HepG2 (cell line): ENCODE results near the gene TIMM17B. TPM values are rescaled to one million over a fixed set of nuclear protein-coding genes. Genes with fewer than 3 reads are reported as not detected.

Source experiments
- ATAC-seq: fragments of 200-7000 bp; cut with Tn5 transposase; 3 replicates; pipeline ENCODE4 v1.9.1; 2020; ENCODE audit warnings: mild to moderate bottlenecking, moderate library complexity
- BruUV-seq: library from RNA; stranded (reverse); fragments of 400-500 nt; replicated peaks from 2 replicates; lab custom pipeline; 2021; lab: Mats Ljungman, UMichigan
- CTCF ChIA-PET: fragments of 300-600 bp; formaldehyde crosslinking; extraction: SDS; loops from one replicate; lab custom pipeline; 2021; ENCODE audit warnings: low total read pairs, inconsistent platforms, low intra/inter-chr PET ratio; lab: Yijun Ruan, JAX
- POLR2A ChIA-PET: fragments of 350-600 bp; sonication (Branson Sonifier 250); formaldehyde crosslinking; loops from one replicate; lab custom pipeline; 2020; ENCODE audit warnings: antibody characterized with exemption, inconsistent platforms; lab: Yijun Ruan, JAX
- DNase-seq: peaks from one replicate; pipeline ENCODE4 v3.0.0-alpha.2; 2015; ENCODE audit warnings: low spot score
- FAIRE-seq: peaks from 3 replicates; lab custom pipeline; 2011; peaks lifted over from hg19 to GRCh38; lab: Jason Lieb, UNC
- H2AFZ ChIP-seq: one replicate; pipeline ENCODE4 v1.6.1; 2011; ENCODE audit warnings: low read length, inconsistent platforms
- H3K27ac ChIP-seq: fragments of 300-600 bp; 3 replicates; pipeline ENCODE4 v1.8.0; 2011; ENCODE audit warnings: mixed run types, mild to moderate bottlenecking, mixed read lengths, low read length, inconsistent platforms; ENCODE audit not compliant: insufficient read depth; ENCODE audit errors: extremely low read length
- H3K27me3 ChIP-seq, 2 experiments: fragments of 200-600 bp in 1 of 2; 2 replicates in 1 of 2; 3 replicates in 1 of 2; pipeline versions ENCODE4 v1.6.0 to v1.8.0; 2011; ENCODE audit warnings: low read length in 2 of 2, mild to moderate bottlenecking in 2 of 2, moderate library complexity in 2 of 2, inconsistent platforms in 1 of 2; ENCODE audit not compliant: insufficient read depth in 2 of 2, control insufficient read depth in 1 of 2
- H3K36me3 ChIP-seq, 2 experiments: fragments of 200-600 bp in 1 of 2; replicated peaks in 1 of 2; 2 replicates in 1 of 2; 3 replicates in 1 of 2; pipeline versions ENCODE4 v1.5.1 to v1.8.0; 2011; ENCODE audit warnings: low read length in 2 of 2, inconsistent platforms in 1 of 2; ENCODE audit not compliant: insufficient read depth in 2 of 2, control insufficient read depth in 1 of 2
- H3K4me1 ChIP-seq: 2 replicates; pipeline ENCODE4 v1.5.1; 2012; ENCODE audit warnings: low read length, inconsistent platforms; ENCODE audit not compliant: insufficient read depth
- H3K4me2 ChIP-seq: 2 replicates; pipeline ENCODE4 v1.6.0; 2011; ENCODE audit warnings: low read depth, low read length, inconsistent platforms
- H3K4me3 ChIP-seq, 3 experiments: fragments of 200-600 bp in 1 of 3; sonication (generic), shearing (Covaris generic) in 1 of 3; replicated peaks in 1 of 3; 2 replicates each; pipeline ENCODE4 v1.5.1; 2011 to 2016; ENCODE audit warnings: low read length in 3 of 3, inconsistent platforms in 2 of 3, low read depth in 2 of 3, mild to moderate bottlenecking in 2 of 3, control low read depth in 1 of 3, mixed read lengths in 1 of 3; ENCODE audit not compliant: insufficient read depth in 1 of 3
- H3K79me2 ChIP-seq: one replicate; pipeline ENCODE4 v1.6.1; 2011; ENCODE audit warnings: low read length, inconsistent platforms; ENCODE audit not compliant: insufficient read depth
- H3K9ac ChIP-seq: 2 replicates; pipeline ENCODE4 v1.6.0; 2011; ENCODE audit warnings: mild to moderate bottlenecking, low read depth, low read length, inconsistent platforms; ENCODE audit not compliant: insufficient read depth
- H3K9me3 ChIP-seq: 2 replicates; pipeline ENCODE4 v1.5.1; 2012; ENCODE audit warnings: mild to moderate bottlenecking, low read length
- H4K20me1 ChIP-seq: 2 replicates; pipeline ENCODE4 v1.6.0; 2011; ENCODE audit warnings: inconsistent platforms, mild to moderate bottlenecking, low read length, moderate library complexity; ENCODE audit not compliant: insufficient read depth
- AGO1 ChIP-seq: fragments of 200-400 bp; formaldehyde crosslinking; IDR thresholded peaks from 2 replicates; pipeline ENCODE4 v1.6.1; 2017; ENCODE audit warnings: mild to moderate bottlenecking, low read depth, low read length, moderate library complexity; ENCODE audit not compliant: poor library complexity, severe bottlenecking
- ARID2 ChIP-seq: sonication (generic); formaldehyde crosslinking; IDR thresholded peaks from 2 replicates; pipeline ENCODE4 v1.8.1; 2022; ENCODE audit warnings: mild to moderate bottlenecking, missing genetic modification reagents, borderline replicate concordance
- CCAR2 ChIP-seq: fragments of 200-400 bp; formaldehyde crosslinking; optimal IDR thresholded peaks from 2 replicates; pipeline ENCODE3; 2018; ENCODE audit warnings: low read depth, mild to moderate bottlenecking, low read length, moderate library complexity
- FOXA1 ChIP-seq, 2 experiments: fragments of 450-650 bp in 1 of 2; sonication (generic) in 1 of 2; formaldehyde crosslinking in 1 of 2; IDR thresholded peaks; 2 replicates each; pipeline versions ENCODE4 v1.4.0 to v1.6.1; 2016 to 2020; ENCODE audit warnings: missing genetic modification reagents in 1 of 2
- GATAD1 ChIP-seq: IDR thresholded peaks from 2 replicates; pipeline ENCODE4 v1.6.1; 2016; ENCODE audit warnings: missing genetic modification reagents, missing compliant biosample characterization
- POLR2AphosphoS2 ChIP-seq: IDR thresholded peaks from 2 replicates; pipeline ENCODE4 v1.6.1; 2011; ENCODE audit warnings: low read depth, low read length, improper control_type of control experiment
- RXRA ChIP-seq: sonication (generic); formaldehyde crosslinking; IDR thresholded peaks from 2 replicates; pipeline ENCODE4 v1.5.1; 2020; ENCODE audit warnings: missing genetic modification reagents
- RXRB ChIP-seq: IDR thresholded peaks from 2 replicates; pipeline ENCODE4 v1.6.1; 2016; ENCODE audit warnings: borderline replicate concordance, missing genetic modification reagents, missing compliant biosample characterization
- SUZ12 ChIP-seq: fragments of 150-350 bp; IDR thresholded peaks from 2 replicates; pipeline ENCODE4 v1.6.1; 2014; ENCODE audit warnings: low read depth, low read length
- TOE1 ChIP-seq: sonication (generic); formaldehyde crosslinking; IDR thresholded peaks from 2 replicates; pipeline ENCODE4 v1.4.0; 2020; ENCODE audit warnings: mild to moderate bottlenecking, missing genetic modification reagents
- ZBTB1 ChIP-seq: sonication (generic); formaldehyde crosslinking; IDR thresholded peaks from 2 replicates; pipeline ENCODE4 v1.4.0; 2020; ENCODE audit warnings: missing genetic modification reagents, borderline replicate concordance
- ZBTB21 ChIP-seq: sonication (generic); formaldehyde crosslinking; IDR thresholded peaks from 2 replicates; pipeline ENCODE4 v1.4.0; 2020; ENCODE audit warnings: missing genetic modification reagents
- ZBTB3 ChIP-seq: sonication (generic); formaldehyde crosslinking; IDR thresholded peaks from 2 replicates; pipeline ENCODE4 v1.4.0; 2020; ENCODE audit warnings: low read depth, mild to moderate bottlenecking, moderate library complexity, missing genetic modification reagents, borderline replicate concordance
- ZNF33A ChIP-seq: sonication (generic); formaldehyde crosslinking; IDR thresholded peaks from 2 replicates; pipeline ENCODE4 v1.5.1; 2020; ENCODE audit warnings: missing genetic modification reagents, mild to moderate bottlenecking, moderate library complexity, borderline replicate concordance
- ZNF510 ChIP-seq: sonication (generic); formaldehyde crosslinking; IDR thresholded peaks from 2 replicates; pipeline ENCODE4 v1.4.0; 2020; ENCODE audit warnings: low read depth, mild to moderate bottlenecking, missing genetic modification reagents
- WGBS: methylation state at CpG from one replicate; pipeline ENCODE4 v1.1.6; 2017; ENCODE audit warnings: low lambda C conversion rate; 5-methylcytosine and 5-hydroxymethylcytosine counted together
- in situ Hi-C: cut with HindIII; loops from 2 replicates; pipeline ENCODE4 v1.10.0; 2017; ENCODE audit warnings: low pct_unique_long_range_greater_than_20kb; ENCODE audit not compliant: extremely low pct_ligation_motif_present
- intact Hi-C: fragments of 100-400 bp; cut with micrococcal nuclease; formaldehyde crosslinking; loops from one replicate; pipeline ENCODE4 v1.10.0; 2022; ENCODE audit not compliant: unreplicated experiment
- polyA plus RNA-seq, 8 experiments: library from polyadenylated mRNA; depleted of rRNA in 3 of 8; stranded (reverse) in 7 of 8; unstranded in 1 of 8; fragments of >200 nt; fragmentation: Illumina TruSeq in 4 of 8; extraction: Trizol in 4 of 8; gene quantifications; 2 replicates each; pipeline versions ENCODE4 v1.2.1 to v1.2.3, GENCODE V29; 2011 to 2016; ENCODE audit warnings: low read depth in 4 of 8, missing spikeins in 1 of 8, mixed read lengths in 1 of 8; ENCODE audit not compliant: insufficient read depth in 1 of 8
- total RNA-seq, 5 experiments: library from RNA; depleted of rRNA; stranded (reverse); fragments of >200 nt; fragmentation: Illumina TruSeq; extraction: Trizol; gene quantifications; 2 replicates each; pipeline ENCODE4 v1.2.3, GENCODE V29; 2016; ENCODE audit warnings: low read depth in 1 of 5
- TF ChIP-seq, protein P1 (sequence below): sonication (generic); formaldehyde crosslinking; IDR thresholded peaks from 2 replicates; pipeline ENCODE4 v1.5.0; 2020; ENCODE audit warnings: mild to moderate bottlenecking, low read depth, missing genetic modification reagents, borderline replicate concordance
- TF ChIP-seq, protein P2 (sequence below): sonication (generic); formaldehyde crosslinking; IDR thresholded peaks from 2 replicates; pipeline ENCODE4 v1.9.0; 2021; ENCODE audit warnings: missing genetic modification reagents, borderline replicate concordance
- TF ChIP-seq, protein P3 (sequence below): sonication (generic); formaldehyde crosslinking; conservative IDR thresholded peaks from 2 replicates; pipeline ENCODE4 v1.8.1; 2023; ENCODE audit warnings: missing genetic modification reagents

The TIMM17B gene
- total and polyA plus RNA-seq, 2 of the 13 experiments (the other 11 are each of a cell fraction or from before 2014, with no cell fraction given) = 56.0 to 72.5 TPM

DNA sequence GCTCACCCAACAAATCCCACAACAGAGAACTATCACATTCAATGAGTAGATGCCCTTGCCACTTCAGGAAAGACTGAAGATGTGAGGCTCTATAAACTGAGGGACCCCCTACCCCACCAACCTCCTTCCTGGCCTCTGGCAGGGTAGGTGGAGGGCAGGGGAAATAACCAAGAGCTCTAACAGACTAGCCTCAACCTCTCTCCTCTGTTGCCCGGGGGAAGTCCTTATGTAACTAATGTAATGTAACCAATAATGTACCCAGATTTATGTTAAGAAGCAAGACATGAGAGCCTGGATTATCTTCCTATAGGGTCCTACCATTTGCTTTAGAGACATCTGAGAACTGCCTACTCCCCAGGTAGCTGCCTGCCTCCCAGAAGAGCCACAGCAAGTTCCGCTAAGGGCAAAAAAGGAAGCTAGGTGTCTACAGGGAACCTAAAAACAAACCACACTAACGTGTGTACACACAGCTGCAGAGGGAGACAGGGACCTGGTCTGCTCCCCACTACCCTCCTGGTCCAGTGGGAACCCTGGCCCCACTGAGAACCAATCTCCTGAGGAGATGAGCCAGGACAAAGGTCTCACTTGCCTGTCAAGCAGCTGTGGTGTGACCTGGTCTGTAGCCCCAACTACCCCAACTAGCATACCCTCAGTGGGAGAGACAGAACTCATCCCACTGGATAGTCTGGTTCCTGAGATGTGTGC lies 42.1 kb upstream of the TIMM17B start:
- H3K4me2 ChIP-seq = no peak overlapping the region
- H4K20me1 ChIP-seq = no peaks in the 10 kb centered on the region
- H3K4me1 ChIP-seq = peaks cover 29% of the 10 kb centered on the region
- no peaks in the 10 kb centered on the region for H3K9me3 ChIP-seq
- H3K27ac ChIP-seq = no peak overlapping the region
- DNase-seq = no peak
- no peaks in the 10 kb centered on the region for H3K27me3 ChIP-seq
- H3K4me3 ChIP-seq = no peak overlapping the region
- intact Hi-C loops = no loop called here
- ChIA-PET POLR2A (no interaction called here), CTCF (no interaction called here)
- in situ Hi-C loops = no loop called here
- BruUV-seq = no TSS peak
- no peak overlapping the region for H3K9ac ChIP-seq
- H3K36me3 ChIP-seq = peaks cover 3 to 20% of the 10 kb centered on the region in 2 experiments; a peak in 3 of 5 replicates
- no peak for ATAC-seq
- no peak for TF ChIP-seq FOXA1 (IDR thresholded peaks at IDR 0.05)
- TF ChIP-seq FOXA1 (CRISPR knock-in tag; IDR thresholded peaks at IDR 0.05) = no peak
- TF ChIP-seq, protein P1, sequence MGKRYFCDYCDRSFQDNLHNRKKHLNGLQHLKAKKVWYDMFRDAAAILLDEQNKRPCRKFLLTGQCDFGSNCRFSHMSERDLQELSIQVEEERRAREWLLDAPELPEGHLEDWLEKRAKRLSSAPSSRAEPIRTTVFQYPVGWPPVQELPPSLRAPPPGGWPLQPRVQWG = no peak
- no peak for TF ChIP-seq AGO1
- TF ChIP-seq, protein P2, sequence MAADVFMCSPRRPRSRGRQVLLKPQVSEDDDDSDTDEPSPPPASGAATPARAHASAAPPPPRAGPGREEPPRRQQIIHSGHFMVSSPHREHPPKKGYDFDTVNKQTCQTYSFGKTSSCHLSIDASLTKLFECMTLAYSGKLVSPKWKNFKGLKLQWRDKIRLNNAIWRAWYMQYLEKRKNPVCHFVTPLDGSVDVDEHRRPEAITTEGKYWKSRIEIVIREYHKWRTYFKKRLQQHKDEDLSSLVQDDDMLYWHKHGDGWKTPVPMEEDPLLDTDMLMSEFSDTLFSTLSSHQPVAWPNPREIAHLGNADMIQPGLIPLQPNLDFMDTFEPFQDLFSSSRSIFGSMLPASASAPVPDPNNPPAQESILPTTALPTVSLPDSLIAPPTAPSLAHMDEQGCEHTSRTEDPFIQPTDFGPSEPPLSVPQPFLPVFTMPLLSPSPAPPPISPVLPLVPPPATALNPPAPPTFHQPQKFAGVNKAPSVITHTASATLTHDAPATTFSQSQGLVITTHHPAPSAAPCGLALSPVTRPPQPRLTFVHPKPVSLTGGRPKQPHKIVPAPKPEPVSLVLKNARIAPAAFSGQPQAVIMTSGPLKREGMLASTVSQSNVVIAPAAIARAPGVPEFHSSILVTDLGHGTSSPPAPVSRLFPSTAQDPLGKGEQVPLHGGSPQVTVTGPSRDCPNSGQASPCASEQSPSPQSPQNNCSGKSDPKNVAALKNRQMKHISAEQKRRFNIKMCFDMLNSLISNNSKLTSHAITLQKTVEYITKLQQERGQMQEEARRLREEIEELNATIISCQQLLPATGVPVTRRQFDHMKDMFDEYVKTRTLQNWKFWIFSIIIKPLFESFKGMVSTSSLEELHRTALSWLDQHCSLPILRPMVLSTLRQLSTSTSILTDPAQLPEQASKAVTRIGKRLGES = no peak
- no peak for TF ChIP-seq TOE1 (CRISPR knock-in tag)
- no peak for TF ChIP-seq CCAR2
- no peak for TF ChIP-seq ZBTB1 (CRISPR knock-in tag)
- TF ChIP-seq ZNF33A (CRISPR knock-in tag) = no peak
- no peak for TF ChIP-seq POLR2AphosphoS2
- no peak for TF ChIP-seq ARID2 (CRISPR knock-in tag)
- no peak for TF ChIP-seq ZBTB3 (CRISPR knock-in tag)
- TF ChIP-seq, protein P3, sequence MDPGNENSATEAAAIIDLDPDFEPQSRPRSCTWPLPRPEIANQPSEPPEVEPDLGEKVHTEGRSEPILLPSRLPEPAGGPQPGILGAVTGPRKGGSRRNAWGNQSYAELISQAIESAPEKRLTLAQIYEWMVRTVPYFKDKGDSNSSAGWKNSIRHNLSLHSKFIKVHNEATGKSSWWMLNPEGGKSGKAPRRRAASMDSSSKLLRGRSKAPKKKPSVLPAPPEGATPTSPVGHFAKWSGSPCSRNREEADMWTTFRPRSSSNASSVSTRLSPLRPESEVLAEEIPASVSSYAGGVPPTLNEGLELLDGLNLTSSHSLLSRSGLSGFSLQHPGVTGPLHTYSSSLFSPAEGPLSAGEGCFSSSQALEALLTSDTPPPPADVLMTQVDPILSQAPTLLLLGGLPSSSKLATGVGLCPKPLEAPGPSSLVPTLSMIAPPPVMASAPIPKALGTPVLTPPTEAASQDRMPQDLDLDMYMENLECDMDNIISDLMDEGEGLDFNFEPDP = no peak
- no peak for TF ChIP-seq ZNF510
- no peak for TF ChIP-seq RXRB
- no peak for TF ChIP-seq ZBTB21
- TF ChIP-seq GATAD1 (CRISPR knock-in tag) = no peak
- no peak for TF ChIP-seq SUZ12
- TF ChIP-seq RXRA = no peak
- WGBS = no CpG with 5 or more reads among the region's 3 CpGs
- no peak for FAIRE-seq
- H2AFZ ChIP-seq = no peak overlapping the region
- H3K79me2 ChIP-seq = peaks cover 26% of the 10 kb centered on the region
